ENCODE results near the gene RRAD. TPM values are rescaled to one million over a fixed set of nuclear protein-coding genes. Genes with fewer than 3 reads are reported as not detected.
"Not testable (repeated sequence)": the region's sequence is repeated elsewhere in the genome, so short reads cannot be mapped to it uniquely, and the experiment has no call there.

RRAD gene
- total RNA-seq, 1 donor from 2014 or later, result 54.2 TPM

DNA sequence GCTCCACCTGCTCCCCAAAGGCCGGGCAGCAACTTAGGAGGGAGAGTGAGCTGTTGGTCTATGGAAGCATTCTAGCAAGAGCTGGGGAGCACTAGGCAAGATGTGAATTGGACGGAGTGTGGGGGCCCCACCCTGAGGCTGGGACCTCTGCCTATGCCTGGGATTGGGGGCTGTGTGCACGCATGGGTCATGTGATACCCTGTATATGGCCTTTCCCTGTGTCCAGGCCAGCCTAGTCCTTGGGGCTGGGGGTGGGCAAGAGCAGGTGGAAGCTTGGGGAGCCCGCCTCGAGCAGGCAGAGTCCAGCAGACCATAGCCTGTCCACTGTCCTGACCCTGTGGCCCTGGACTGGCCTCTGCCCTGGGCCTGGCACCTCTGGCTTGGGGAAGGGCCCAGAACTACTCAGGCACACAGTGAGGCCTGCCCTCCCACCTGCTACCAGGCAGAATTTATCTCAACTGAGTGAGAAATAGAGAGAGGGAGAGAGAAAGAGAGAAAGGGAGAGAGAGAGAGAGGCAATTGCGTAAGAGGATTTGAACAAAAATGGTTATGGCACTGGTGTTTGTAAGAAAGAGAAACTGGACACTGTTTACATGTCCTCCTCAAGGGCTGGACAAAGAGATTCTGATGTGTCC, 25.9 kb downstream of the RRAD start:
- Histone ChIP-seq H3K27me3 (no peaks in the 10 kb centered on the region), H3K4me3 (no peak overlapping the region), H3K36me3 (no peaks in the 10 kb centered on the region), H3K27ac (peak overlapping the region; percentile 90 to 92), H3K4me1 (peaks cover 41 to 74% of the 10 kb centered on the region in 2 donors), H3K9me3 (no peaks in the 10 kb centered on the region)
- intact Hi-C loops (cut with DNase I), result no loop called here
- DNase-seq (ENCODE audit: low spot score in 2 of 2), result no peak
- TF ChIP-seq, protein P1, sequence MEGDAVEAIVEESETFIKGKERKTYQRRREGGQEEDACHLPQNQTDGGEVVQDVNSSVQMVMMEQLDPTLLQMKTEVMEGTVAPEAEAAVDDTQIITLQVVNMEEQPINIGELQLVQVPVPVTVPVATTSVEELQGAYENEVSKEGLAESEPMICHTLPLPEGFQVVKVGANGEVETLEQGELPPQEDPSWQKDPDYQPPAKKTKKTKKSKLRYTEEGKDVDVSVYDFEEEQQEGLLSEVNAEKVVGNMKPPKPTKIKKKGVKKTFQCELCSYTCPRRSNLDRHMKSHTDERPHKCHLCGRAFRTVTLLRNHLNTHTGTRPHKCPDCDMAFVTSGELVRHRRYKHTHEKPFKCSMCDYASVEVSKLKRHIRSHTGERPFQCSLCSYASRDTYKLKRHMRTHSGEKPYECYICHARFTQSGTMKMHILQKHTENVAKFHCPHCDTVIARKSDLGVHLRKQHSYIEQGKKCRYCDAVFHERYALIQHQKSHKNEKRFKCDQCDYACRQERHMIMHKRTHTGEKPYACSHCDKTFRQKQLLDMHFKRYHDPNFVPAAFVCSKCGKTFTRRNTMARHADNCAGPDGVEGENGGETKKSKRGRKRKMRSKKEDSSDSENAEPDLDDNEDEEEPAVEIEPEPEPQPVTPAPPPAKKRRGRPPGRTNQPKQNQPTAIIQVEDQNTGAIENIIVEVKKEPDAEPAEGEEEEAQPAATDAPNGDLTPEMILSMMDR (IDR thresholded peaks at IDR 0.05), result no peak

DNA sequence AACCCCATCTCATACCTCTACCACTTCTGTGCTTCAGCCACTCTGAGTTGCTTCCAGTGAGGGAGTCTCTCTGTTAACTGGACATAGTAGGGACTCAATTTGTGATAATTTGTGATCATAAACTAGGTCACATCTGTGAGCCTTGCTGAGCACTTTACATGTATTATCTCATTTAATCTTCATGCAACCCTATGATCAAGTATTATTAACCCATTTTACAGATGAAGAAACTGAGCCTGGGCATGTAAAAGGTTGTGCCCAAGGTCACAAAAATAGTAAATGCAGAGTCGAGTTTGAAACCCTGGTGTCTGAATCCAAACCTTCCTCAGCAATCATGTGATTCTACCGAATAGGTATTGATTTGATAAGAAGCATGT, 26.4 kb downstream of the RRAD start:
- DNase-seq (ENCODE audit: low spot score in 2 of 2), result no peak
- TF ChIP-seq, protein P1 (IDR thresholded peaks at IDR 0.05), result no peak
- peaks cover 36 to 69% of the 10 kb centered on the region in 2 donors for H3K4me1 ChIP-seq
- no peaks in the 10 kb centered on the region for H3K36me3 ChIP-seq
- no peaks in the 10 kb centered on the region for H3K27me3 ChIP-seq
- peak overlapping the region; percentile 90 to 92 for H3K27ac ChIP-seq
- H3K9me3 ChIP-seq, result no peaks in the 10 kb centered on the region
- intact Hi-C loops (cut with DNase I), result no loop called here
- H3K4me3 ChIP-seq, result no peak overlapping the region

DNA sequence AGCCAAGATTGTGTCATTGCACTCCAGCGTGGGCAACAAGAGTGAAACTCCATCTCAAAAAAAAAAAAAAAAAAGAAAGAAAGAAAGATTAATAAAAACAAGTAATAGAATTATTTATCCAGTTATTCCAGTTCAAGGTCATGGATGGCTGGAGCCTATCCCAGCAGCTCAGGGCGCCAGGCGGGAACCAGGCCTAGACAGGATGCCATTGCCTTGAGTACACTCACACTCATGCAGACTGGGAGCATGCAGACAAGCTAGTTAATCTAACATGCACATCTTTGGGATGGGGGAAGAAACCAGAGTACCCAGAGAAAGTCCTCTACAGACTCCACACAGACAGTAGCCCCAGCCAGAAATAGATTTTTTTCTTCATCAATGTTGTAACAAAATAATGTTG, 27.1 kb downstream of the RRAD start:
- peak overlapping the region; percentile 90 to 92 for H3K27ac ChIP-seq
- no peaks in the 10 kb centered on the region for H3K36me3 ChIP-seq
- DNase-seq (ENCODE audit: low spot score in 2 of 2), result peak; percentile 61 to 89
- intact Hi-C loops (cut with DNase I), result no loop called here
- H3K4me1 ChIP-seq, result peaks cover 29 to 62% of the 10 kb centered on the region in 2 donors
- TF ChIP-seq, protein P1 (IDR thresholded peaks at IDR 0.05), result no peak
- no peaks in the 10 kb centered on the region for H3K27me3 ChIP-seq
- H3K9me3 ChIP-seq, result no peaks in the 10 kb centered on the region
- no peak overlapping the region for H3K4me3 ChIP-seq

DNA sequence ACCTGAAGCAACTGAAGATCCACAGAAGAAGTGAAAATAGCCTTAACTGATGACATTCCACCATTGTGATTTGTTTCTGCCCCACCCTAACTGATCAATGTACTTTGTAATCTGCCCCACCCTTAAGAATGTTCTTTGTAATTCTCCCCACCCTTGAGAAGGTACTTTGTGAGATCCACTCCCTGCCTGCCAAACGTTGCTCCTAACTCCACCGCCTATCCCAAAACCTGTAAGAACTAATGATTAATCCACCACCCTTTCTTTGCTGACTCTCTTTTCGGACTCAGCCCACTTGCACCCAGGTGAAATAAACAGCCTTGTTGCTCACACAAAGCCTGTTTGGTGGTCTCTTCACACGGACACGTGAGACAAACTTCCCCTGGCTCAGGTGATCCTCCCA, 28.7 kb downstream of the RRAD start:
- H3K4me3 ChIP-seq; H3K9me3 ChIP-seq; H3K27me3 ChIP-seq; intact Hi-C loops (cut with DNase I); DNase-seq (ENCODE audit: low spot score in 2 of 2); H3K36me3 ChIP-seq: not testable (repeated sequence)
- peaks cover 20 to 54% of the 10 kb centered on the region in 2 donors for H3K4me1 ChIP-seq
- peak overlapping the region; percentile 40 to 54 for H3K27ac ChIP-seq

DNA sequence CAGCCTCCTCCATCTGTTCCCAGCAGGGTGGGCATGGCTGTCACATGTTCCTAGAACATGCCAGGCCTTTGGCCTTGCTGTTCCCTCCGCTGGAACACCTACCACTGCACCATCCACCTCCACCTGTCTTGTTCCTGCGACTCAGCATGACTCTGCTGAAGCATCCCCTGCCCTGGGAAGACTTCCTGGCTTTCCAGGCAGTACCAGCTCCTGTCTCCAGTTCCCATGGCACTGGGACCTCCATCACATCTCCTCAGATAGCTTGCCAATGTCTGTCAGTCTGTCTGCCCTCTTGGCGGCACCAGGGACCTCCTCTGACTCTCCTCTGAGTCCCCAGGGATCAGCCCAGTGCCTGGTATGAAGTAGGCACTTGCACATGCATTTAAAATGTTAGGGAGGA, 29.3 kb downstream of the RRAD start:
- H3K4me3 ChIP-seq, result no peak overlapping the region
- H3K4me1 ChIP-seq, result peaks cover 19 to 48% of the 10 kb centered on the region in 2 donors
- no peaks in the 10 kb centered on the region for H3K27me3 ChIP-seq
- H3K36me3 ChIP-seq, result no peaks in the 10 kb centered on the region
- TF ChIP-seq, protein P1 (IDR thresholded peaks at IDR 0.05), result no peak
- no peaks in the 10 kb centered on the region for H3K9me3 ChIP-seq
- intact Hi-C loops (cut with DNase I), result loop anchor here (1.0 to 2.0 kb wide), 3 partner anchors 27 to 259 kb away; no protein-coding TSS in a partner anchor
- DNase-seq (ENCODE audit: low spot score in 2 of 2), result no peak
- H3K27ac ChIP-seq, result peak overlapping the region; percentile 40 to 54

DNA sequence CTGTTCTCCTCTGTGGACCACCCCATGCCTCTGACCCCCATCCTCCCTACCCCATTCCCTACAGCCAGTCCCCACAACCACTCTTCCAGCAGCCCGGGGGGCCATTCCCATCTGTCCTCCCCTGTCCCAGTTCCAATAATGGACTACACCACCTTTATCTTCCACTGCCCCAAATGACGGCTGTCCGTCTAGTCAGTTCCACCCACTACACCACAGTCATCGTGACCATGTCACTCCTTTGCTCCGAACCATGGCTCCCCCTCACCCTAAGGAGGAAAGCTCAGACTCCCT, 29.7 kb downstream of the RRAD start:
- H3K27me3 ChIP-seq, result no peaks in the 10 kb centered on the region
- peak overlapping the region; percentile 40 to 54 for H3K27ac ChIP-seq
- H3K4me1 ChIP-seq, result peaks cover 19 to 44% of the 10 kb centered on the region in 2 donors
- no peak overlapping the region for H3K4me3 ChIP-seq
- no peaks in the 10 kb centered on the region for H3K36me3 ChIP-seq
- TF ChIP-seq, protein P1 (IDR thresholded peaks at IDR 0.05), result no peak
- intact Hi-C loops (cut with DNase I), result loop anchor here (1.0 to 2.0 kb wide), 3 partner anchors 28 to 259 kb away; no protein-coding TSS in a partner anchor
- no peak for DNase-seq (ENCODE audit: low spot score in 2 of 2)
- H3K9me3 ChIP-seq, result no peaks in the 10 kb centered on the region

Data from ascending aorta (tissue), 2 donors.